ENCODE results near the gene ICA1L. TPM values are rescaled to one million over a fixed set of nuclear protein-coding genes. Genes with fewer than 3 reads are reported as not detected.

ICA1L gene
- total and polyA plus RNA-seq, 12 donors = 0.81 to 12.1 (median 6.6) TPM

GRCh38 chr2:202764991-202765390 lies 106.6 kb downstream of the ICA1L start:
- intact Hi-C loops (cut with DNase I) = no loop called here
- no peaks in the 10 kb centered on the region for H3K4me1 ChIP-seq
- H3K4me3 ChIP-seq = no peak overlapping the region
- H3K9me3 ChIP-seq = no peaks in the 10 kb centered on the region
- peaks cover 0 to 19% (median 0%) of the 10 kb centered on the region in 9 donors for H3K36me3 ChIP-seq
- ATAC-seq = no peak
- no peaks in the 10 kb centered on the region for H3K27me3 ChIP-seq
- DNase-seq = no peak
- no peak overlapping the region for H3K27ac ChIP-seq
- no peak for TF ChIP-seq CTCF (IDR thresholded peaks at IDR 0.05)
- WGBS, 2 donors = 95 to 96% methylated on average over 3 of the region's 3 CpGs

- no peak for ATAC-seq
- H3K9me3 ChIP-seq = no peaks in the 10 kb centered on the region
- no peak overlapping the region for H3K4me3 ChIP-seq
- H3K4me1 ChIP-seq = no peaks in the 10 kb centered on the region
- DNase-seq = no peak
- H3K27ac ChIP-seq = no peak overlapping the region
- 98 to 100% methylated on average over 1 of the region's 1 CpG for WGBS, 2 donors
- H3K36me3 ChIP-seq = peaks cover 0 to 26% (median 8%) of the 10 kb centered on the region in 9 donors
- TF ChIP-seq CTCF (IDR thresholded peaks at IDR 0.05) = no peak
- no peaks in the 10 kb centered on the region for H3K27me3 ChIP-seq
- intact Hi-C loops (cut with DNase I) = no loop called here
Observed at GRCh38 chr2:202763916-202764315, 107.7 kb downstream of the ICA1L start.

DNA sequence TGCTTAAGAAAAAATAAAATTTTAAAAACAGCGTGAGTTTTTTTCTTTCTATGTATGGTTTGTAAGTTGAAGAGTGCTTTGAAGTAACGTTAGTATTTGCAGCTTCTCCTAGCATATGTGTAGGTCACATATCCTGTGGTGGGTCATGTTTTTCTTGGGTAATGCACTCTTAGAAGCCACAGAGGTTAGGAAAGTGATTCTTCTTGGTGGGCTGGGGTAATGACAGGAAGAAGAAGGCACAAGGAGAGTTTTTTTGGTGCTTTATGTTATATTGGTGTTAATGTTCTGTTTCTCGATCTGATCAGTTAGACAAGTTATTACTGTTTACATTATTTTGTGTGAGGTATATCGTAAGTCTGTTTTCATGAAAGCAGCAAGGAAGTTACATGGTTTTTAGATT lies 109.0 kb downstream of the ICA1L start:
- peaks cover 0 to 39% (median 8%) of the 10 kb centered on the region in 9 donors for H3K36me3 ChIP-seq
- no peak for TF ChIP-seq CTCF (IDR thresholded peaks at IDR 0.05)
- intact Hi-C loops (cut with DNase I) = no loop called here
- H3K4me1 ChIP-seq = no peaks in the 10 kb centered on the region
- ATAC-seq = no peak
- H3K27ac ChIP-seq = no peak overlapping the region
- no peaks in the 10 kb centered on the region for H3K27me3 ChIP-seq
- no peak for DNase-seq
- 66 to 79% methylated on average over 4 of the region's 4 CpGs for WGBS, 2 donors
- no peaks in the 10 kb centered on the region for H3K9me3 ChIP-seq
- H3K4me3 ChIP-seq = no peak overlapping the region

- Histone ChIP-seq H3K27me3 (no peaks in the 10 kb centered on the region), H3K9me3 (no peaks in the 10 kb centered on the region), H3K27ac (no peak overlapping the region), H3K4me1 (no peaks in the 10 kb centered on the region), H3K4me3 (no peak overlapping the region), H3K36me3 (peaks cover 0 to 56% (median 8%) of the 10 kb centered on the region in 9 donors)
- no peak for TF ChIP-seq CTCF (IDR thresholded peaks at IDR 0.05)
- DNase-seq (no peak), ATAC-seq (no peak)
- intact Hi-C loops (cut with DNase I) = no loop called here
- 92 to 100% methylated on average over 2 of the region's 2 CpGs for WGBS, 2 donors
Observed at GRCh38 chr2:202760848-202761247, 110.7 kb downstream of the ICA1L start.
